ENCODE measurements around the gene ZNF575. TPM values are rescaled to one million over a fixed set of nuclear protein-coding genes. Genes with fewer than 3 reads are reported as not detected.
"Not testable (repeated sequence)": the region's sequence is repeated elsewhere in the genome, so short reads cannot be mapped to it uniquely, and the experiment has no call there.

The ZNF575 gene
- total RNA-seq, 2 experiments from 2014 or later: 3.4 to 4.3 TPM

- ChIA-PET POLR2A (no interaction called here), CTCF (no interaction called here)
- H3K27me3 Mint-ChIP-seq: no peaks in the 10 kb centered on the region
- no peaks in the 10 kb centered on the region for H3K4me1 Mint-ChIP-seq
- no peak overlapping the region for H3K27ac Mint-ChIP-seq
- H3K4me3 Mint-ChIP-seq: no peak overlapping the region
- intact Hi-C loops (cut with DNase I, micrococcal nuclease): no loop called here
- no peak for DNase-seq
- no peak for ATAC-seq
- H3K9me3 Mint-ChIP-seq (ENCODE audit: low read depth): no peaks in the 10 kb centered on the region
- H3K36me3 Mint-ChIP-seq (ENCODE audit: low read depth): peaks cover 38% of the 10 kb centered on the region
Observed at GRCh38 chr19:43511324-43511723, 21.7 kb upstream of the ZNF575 start.

GRCh38 chr19:43512399-43512798 is 20.6 kb upstream of the ZNF575 start:
- CTCF ChIA-PET; H3K27me3 Mint-ChIP-seq; H3K4me1 Mint-ChIP-seq; POLR2A ChIA-PET; DNase-seq; intact Hi-C loops (cut with DNase I, micrococcal nuclease); H3K27ac Mint-ChIP-seq; H3K4me3 Mint-ChIP-seq; H3K9me3 Mint-ChIP-seq (ENCODE audit: low read depth); ATAC-seq: not testable (repeated sequence)
- H3K36me3 Mint-ChIP-seq (ENCODE audit: low read depth): peaks cover 40% of the 10 kb centered on the region

DNA sequence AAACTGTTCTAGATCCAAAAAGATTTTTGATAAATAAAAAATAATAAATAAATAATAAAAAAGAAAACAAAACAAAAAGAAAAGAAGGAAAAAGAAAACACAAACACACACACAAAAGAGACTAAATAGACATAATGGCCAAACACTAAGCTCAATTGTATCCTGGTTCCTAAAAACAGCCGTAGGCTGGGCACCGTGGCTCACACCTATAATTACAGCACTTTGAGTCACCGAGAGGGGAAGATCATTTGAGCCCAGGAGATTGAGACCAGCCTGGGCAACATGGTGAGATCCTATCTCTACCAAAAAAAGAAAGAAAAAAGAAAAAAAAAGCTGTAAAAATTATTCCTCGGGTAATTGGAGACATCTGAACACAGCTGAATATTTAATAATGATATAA is 14.9 kb upstream of the ZNF575 start:
- ATAC-seq: no peak
- POLR2A ChIA-PET: interaction anchor here (0.6 to 0.7 kb wide), 2 partner anchors 71 to 245 kb away, joined by 3 to 4 read pairs; no protein-coding TSS in a partner anchor

DNA sequence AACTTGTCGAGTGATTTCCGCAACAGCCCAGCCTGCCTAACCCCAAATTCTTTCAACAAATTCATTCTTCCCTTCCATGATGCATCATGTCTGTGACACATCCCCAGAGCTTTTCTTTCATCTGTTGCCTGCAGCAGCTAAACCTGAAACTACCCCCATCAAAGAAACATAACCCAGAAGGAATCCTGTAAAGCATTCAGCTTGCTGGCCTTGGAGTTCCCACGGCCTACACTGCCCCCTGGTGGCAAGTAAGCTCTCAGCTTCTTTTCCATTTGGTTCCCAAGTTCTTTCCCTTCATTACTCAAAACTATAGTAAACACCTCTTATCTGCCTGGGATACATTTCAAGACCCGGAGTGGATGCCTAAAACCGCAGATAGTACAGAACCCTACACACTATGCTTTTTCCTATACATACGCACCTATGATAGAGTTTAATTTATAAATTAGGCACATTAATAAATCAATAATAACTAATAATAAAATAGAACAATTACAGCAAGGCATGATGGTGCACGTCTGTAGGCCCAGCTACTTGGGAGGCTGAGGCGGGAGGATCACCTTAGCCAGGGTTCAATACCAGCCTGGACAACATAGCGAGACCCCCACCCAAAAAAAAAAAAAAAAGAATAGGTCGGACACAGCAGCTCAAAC is 13.4 kb upstream of the ZNF575 start:
- Mint-ChIP-seq H3K9me3 (ENCODE audit: low read depth) (no peaks in the 10 kb centered on the region), H3K4me3 (no peak overlapping the region), H3K27me3 (no peaks in the 10 kb centered on the region), H3K4me1 (peaks cover 17% of the 10 kb centered on the region), H3K36me3 (ENCODE audit: low read depth) (peaks cover 14% of the 10 kb centered on the region), H3K27ac (peak overlapping the region; percentile 19)
- intact Hi-C loops (cut with DNase I, micrococcal nuclease): loop anchor here (1.0 to 10.0 kb wide), 6 partner anchors 15 to 1095 kb away; partner anchors contain the start of genes PHLDB3 (in 2 of the 2), KCNN4 (in 1 of the 2) and LIPE (in 1 of the 2)
- ChIA-PET CTCF (interaction anchor here (0.5 to 7.6 kb wide), 41 partner anchors 9 to 304 kb away, joined by 3 to 184 read pairs (median 4); partner anchors contain the start of genes IRGQ, LYPD3, PHLDB3 and ZNF575), POLR2A (interaction anchor here (0.6 to 1.6 kb wide), 6 partner anchors 9 to 258 kb away, joined by 3 to 11 read pairs (median 6); no protein-coding TSS in a partner anchor)
- peak; percentile 90 for DNase-seq
- ATAC-seq: peak; percentile 100

More for the DNA sequence above, 14.9 kb upstream of the ZNF575 start:
- Mint-ChIP-seq H3K4me1 (peaks cover 14% of the 10 kb centered on the region), H3K36me3 (ENCODE audit: low read depth) (peaks cover 18% of the 10 kb centered on the region), H3K27me3 (no peaks in the 10 kb centered on the region), H3K9me3 (ENCODE audit: low read depth) (no peaks in the 10 kb centered on the region), H3K27ac (no peak overlapping the region), H3K4me3 (no peak overlapping the region)
- no peak for DNase-seq
- CTCF ChIA-PET: interaction anchor here (0.7 to 7.6 kb wide), 6 partner anchors 14 to 85 kb away, joined by 3 to 184 read pairs (median 18); no protein-coding TSS in a partner anchor
- intact Hi-C loops (cut with DNase I, micrococcal nuclease): loop anchor here in 1 of 2 experiments (2.0 kb wide), 1 partner anchor 13 kb away; the partner anchor contains the start of gene PHLDB3

GRCh38 chr19:43522929-43523328 is 10.1 kb upstream of the ZNF575 start:
- Mint-ChIP-seq H3K27me3 (no peaks in the 10 kb centered on the region), H3K4me1 (peaks cover 29% of the 10 kb centered on the region), H3K36me3 (ENCODE audit: low read depth) (peaks cover 12% of the 10 kb centered on the region), H3K27ac (peak overlapping the region; percentile 67), H3K4me3 (no peak overlapping the region), H3K9me3 (ENCODE audit: low read depth) (no peaks in the 10 kb centered on the region)
- ATAC-seq (no peak), DNase-seq (no peak)
- CTCF ChIA-PET: interaction anchor here (0.7 to 5.5 kb wide), 4 partner anchors 18 to 76 kb away, joined by 3 to 30 read pairs (median 12); partner anchors contain the start of gene PHLDB3
- POLR2A ChIA-PET: interaction anchor here (0.7 kb wide), 1 partner anchor 76 kb away, joined by 3 read pairs; no protein-coding TSS in a partner anchor
- intact Hi-C loops (cut with DNase I, micrococcal nuclease): loop anchor here (10.0 kb wide), 2 partner anchors 262 to 1098 kb away; partner anchors contain the start of genes KCNN4 (in 1 of the 2) and LIPE (in 1 of the 2)

- ChIA-PET POLR2A (interaction anchor here (0.7 kb wide), 1 partner anchor 77 kb away, joined by 3 read pairs; no protein-coding TSS in a partner anchor), CTCF (interaction anchor here (0.7 to 3.7 kb wide), 6 partner anchors 60 to 91 kb away, joined by 3 to 21 read pairs (median 6); partner anchors contain the start of gene IRGQ)
- not testable (repeated sequence) for H3K27ac Mint-ChIP-seq; H3K27me3 Mint-ChIP-seq; H3K4me3 Mint-ChIP-seq; DNase-seq; H3K9me3 Mint-ChIP-seq (ENCODE audit: low read depth); ATAC-seq
- Mint-ChIP-seq H3K4me1 (peaks cover 29% of the 10 kb centered on the region), H3K36me3 (ENCODE audit: low read depth) (peaks cover 12% of the 10 kb centered on the region)
- intact Hi-C loops (cut with DNase I, micrococcal nuclease): loop anchor here (10.0 kb wide), 2 partner anchors 261 to 1099 kb away; partner anchors contain the start of genes KCNN4 (in 1 of the 2) and LIPE (in 1 of the 2)
Observed at GRCh38 chr19:43523696-43524095, 9.3 kb upstream of the ZNF575 start.

- ChIA-PET POLR2A (interaction anchor here (0.6 to 1.5 kb wide), 7 partner anchors 8 to 1920 kb away, joined by 3 to 9 read pairs (median 5); partner anchors contain the start of gene ZNF575), CTCF (interaction anchor here (0.6 to 3.7 kb wide), 17 partner anchors 11 to 242 kb away, joined by 3 to 21 read pairs (median 4); partner anchors contain the start of genes IRGQ and PHLDB3)
- Mint-ChIP-seq H3K36me3 (ENCODE audit: low read depth) (peaks cover 8% of the 10 kb centered on the region), H3K9me3 (ENCODE audit: low read depth) (no peaks in the 10 kb centered on the region), H3K27me3 (no peaks in the 10 kb centered on the region), H3K4me1 (peaks cover 22% of the 10 kb centered on the region), H3K27ac (peak overlapping the region; percentile 94), H3K4me3 (peak overlapping the region; percentile 92)
- intact Hi-C loops (cut with DNase I, micrococcal nuclease): loop anchor here (1.0 to 10.0 kb wide), 4 partner anchors 71 to 1100 kb away; partner anchors contain the start of genes KCNN4 (in 2 of the 2), IRGQ (in 1 of the 2), LIPE (in 1 of the 2) and ZNF576 (in 1 of the 2)
- peak; percentile 56 for DNase-seq
- ATAC-seq: peak; percentile 57
Observed at GRCh38 chr19:43524922-43525835, 7.8 kb upstream of the ZNF575 start.

DNA sequence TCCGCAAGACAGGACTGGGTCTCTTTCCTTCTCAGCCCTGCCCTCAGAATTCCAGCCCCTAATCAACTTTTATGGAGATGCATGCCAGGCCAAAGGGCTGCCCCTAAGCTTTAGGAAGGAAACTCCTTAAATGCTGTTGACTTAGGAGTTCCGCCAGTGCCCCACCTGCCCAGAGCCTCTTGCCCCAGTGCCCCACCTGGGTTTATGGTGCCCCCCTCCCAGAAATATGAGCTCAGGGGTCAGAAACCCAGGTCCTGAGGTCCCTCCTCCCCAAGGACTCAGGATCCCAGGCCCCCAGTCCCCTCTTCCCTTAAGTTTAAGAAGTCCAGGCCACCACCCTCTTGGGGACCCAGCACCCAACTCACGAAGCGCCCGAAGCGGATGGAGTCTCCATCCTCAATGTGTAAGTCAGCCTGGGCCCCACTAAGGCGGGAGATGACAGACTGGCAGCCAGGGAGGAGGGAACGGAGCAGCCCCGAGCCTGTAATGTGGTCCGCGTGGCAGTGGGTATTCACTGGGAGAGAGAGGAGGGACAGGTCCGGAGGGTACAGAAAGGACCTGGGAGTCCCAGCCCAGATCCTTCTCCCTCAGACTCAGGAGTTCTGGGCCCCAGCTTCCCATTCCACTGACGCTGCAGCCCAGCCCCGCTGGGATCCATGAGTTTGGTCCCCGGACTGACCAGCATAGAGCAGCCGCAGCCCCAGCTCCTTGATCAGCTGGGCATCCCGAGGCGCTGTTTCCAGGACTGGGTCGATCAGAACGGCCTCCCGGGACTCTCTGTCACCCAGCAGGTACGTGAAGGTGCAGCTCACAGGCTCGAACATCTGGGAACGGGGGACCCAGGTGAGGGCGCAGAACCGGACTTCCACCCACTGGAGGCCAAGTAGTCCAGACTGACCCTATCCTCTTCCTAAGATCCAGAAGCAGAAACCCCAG is 6.9 kb upstream of the ZNF575 start:
- ATAC-seq: peak; percentile 16
- DNase-seq: peak; percentile 65

More for the DNA sequence above, 6.9 kb upstream of the ZNF575 start:
- no peaks in the 10 kb centered on the region for H3K27me3 Mint-ChIP-seq
- CTCF ChIA-PET: interaction anchor here (0.6 to 3.7 kb wide), 9 partner anchors 22 to 489 kb away, joined by 3 to 21 read pairs (median 4); partner anchors contain the start of genes IRGQ and PHLDB3
- intact Hi-C loops (cut with DNase I, micrococcal nuclease): loop anchor here (1.0 to 10.0 kb wide), 6 partner anchors 37 to 1101 kb away; partner anchors contain the start of genes KCNN4 (in 2 of the 2), IRGQ (in 1 of the 2), LIPE (in 1 of the 2) and ZNF576 (in 1 of the 2)
- H3K4me3 Mint-ChIP-seq: peak overlapping the region; percentile 92
- H3K27ac Mint-ChIP-seq: peak overlapping the region; percentile 94
- no peaks in the 10 kb centered on the region for H3K9me3 Mint-ChIP-seq (ENCODE audit: low read depth)
- peaks cover 22% of the 10 kb centered on the region for H3K4me1 Mint-ChIP-seq
- peaks cover 8% of the 10 kb centered on the region for H3K36me3 Mint-ChIP-seq (ENCODE audit: low read depth)
- POLR2A ChIA-PET: interaction anchor here (1.0 to 1.4 kb wide), 3 partner anchors 63 to 70 kb away, joined by 4 to 8 read pairs (median 5); partner anchors contain the start of genes IRGQ and ZNF576

All from activated CD4-positive, alpha-beta T cell treated with anti-CD3 and anti-CD28 coated beads for 36 hours (primary cell).